GM12892 (cell line): ENCODE results near the gene MLH1.

Source experiments
- POLR2A ChIP-seq: IDR thresholded peaks from 2 replicates; pipeline ENCODE4 v1.6.1; 2011; ENCODE audit warnings: low read depth, low read length, control low read depth
- TAF1 ChIP-seq: IDR thresholded peaks from 2 replicates; pipeline ENCODE4 v1.6.1; 2011; ENCODE audit warnings: low read depth, mild to moderate bottlenecking, control low read depth, low read length, borderline replicate concordance

DNA sequence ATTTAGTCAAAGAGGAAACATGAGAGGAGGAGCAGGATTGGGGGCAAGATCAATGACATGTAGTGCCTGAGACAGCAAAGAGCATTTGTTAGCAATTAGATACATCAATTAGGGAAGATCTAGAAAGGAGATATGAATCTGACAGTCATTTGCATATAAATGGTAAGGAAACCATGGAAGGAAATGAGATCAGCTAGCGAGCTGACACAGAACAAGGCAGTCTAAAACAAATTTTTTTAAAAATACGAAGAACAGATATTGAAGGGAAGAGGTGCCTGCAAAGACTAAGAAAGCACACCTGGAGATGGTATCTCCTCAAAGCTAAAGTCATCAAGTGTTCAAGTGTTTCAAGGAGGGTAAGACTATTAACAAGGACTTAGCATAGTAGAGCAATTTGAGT, 5.0 kb upstream of the MLH1 start:
- TF ChIP-seq POLR2A (no peak), TAF1 (no peak)
